DOHH2 (cell line): ENCODE results near the gene PSTPIP1.

ENCODE experiments used
- CTCF ChIP-seq: fragments of 200-600 bp; sonication (generic); IDR thresholded peaks from one replicate; pipeline ENCODE4 v1.5.1; 2014; ENCODE audit warnings: antibody characterized with exemption, mild to moderate bottlenecking, low read depth, low read length; ENCODE audit not compliant: poor library complexity, severe bottlenecking
- EZH2phosphoT487 ChIP-seq: fragments of 200-600 bp; sonication (generic); IDR thresholded peaks from 2 replicates; pipeline ENCODE4 v1.6.1; 2017; ENCODE audit warnings: borderline replicate concordance, mild to moderate bottlenecking, antibody characterized with exemption, low read length, moderate library complexity, mixed read lengths

- TF ChIP-seq CTCF: no peak
- TF ChIP-seq EZH2phosphoT487: no peak
Measured at GRCh38 chr15:77045985-77046384, 51.1 kb downstream of the PSTPIP1 start.
